GM18507 (cell line): ENCODE data around the gene NUDT3.
A peak's percentile ranks its signal among the peaks of the same experiment; 100 is the strongest.
"Not testable (repeated sequence)": the region's sequence is repeated elsewhere in the genome, so short reads cannot be mapped to it uniquely, and the experiment has no call there.

Experiments
- DNase-seq: peaks from one replicate; pipeline ENCODE4 v3.0.0; 2011; ENCODE audit warnings: low read depth; ENCODE audit not compliant: insufficient read length; ENCODE audit errors: extremely low spot score
- FAIRE-seq: peaks from 2 replicates; lab custom pipeline; 2011; peaks lifted over from hg19 to GRCh38; lab: Jason Lieb, UNC

The NUDT3 gene

GRCh38 chr6:34392497-34393190 lies at the start of gene NUDT3:
Gene NUDT3 (minus strand): TSS chr6:34392669. CDS start chr6:34392362, 307 bp downstream.
- DNase-seq (peak; percentile 86), FAIRE-seq (peak; percentile 95)

- DNase-seq (no peak), FAIRE-seq (no peak)
These were observed 49.1 kb upstream of the NUDT3 start for GRCh38 chr6:34441526-34441925.

- DNase-seq (no peak), FAIRE-seq (no peak)
These were observed 47.0 kb upstream of the NUDT3 start for GRCh38 chr6:34439442-34439841.

- FAIRE-seq, result no peak
These were observed 46.2 kb upstream of the NUDT3 start for GRCh38 chr6:34438705-34439104.

GRCh38 chr6:34437644-34437970 lies 45.1 kb upstream of the NUDT3 start:
- no peak for DNase-seq
- FAIRE-seq, result no peak

More at GRCh38 chr6:34438705-34439104, 46.2 kb upstream of the NUDT3 start:
- DNase-seq, result no peak

- FAIRE-seq, result no peak
- no peak for DNase-seq
These were observed 44.6 kb upstream of the NUDT3 start for GRCh38 chr6:34436803-34437643.

- no peak for FAIRE-seq
- DNase-seq, result no peak
These were observed 43.4 kb upstream of the NUDT3 start for GRCh38 chr6:34435916-34436315.

GRCh38 chr6:34425498-34426410 lies 33.3 kb upstream of the NUDT3 start, which contains the start of gene RPS10:
Gene RPS10 (minus strand): TSS chr6:34426069. CDS start chr6:34425221, 848 bp downstream.
- FAIRE-seq (peak; percentile 81), DNase-seq (peak; percentile 99)

GRCh38 chr6:34425132-34425497 lies 32.6 kb upstream of the NUDT3 start:
- no peak for DNase-seq
- FAIRE-seq, result no peak

GRCh38 chr6:34424200-34425131 lies 32.0 kb upstream of the NUDT3 start:
- no peak for FAIRE-seq

GRCh38 chr6:34423254-34423653 lies 30.8 kb upstream of the NUDT3 start:
- DNase-seq (no peak), FAIRE-seq (no peak)

More at GRCh38 chr6:34424200-34425131, 32.0 kb upstream of the NUDT3 start:
- DNase-seq, result no peak

GRCh38 chr6:34418367-34418766 lies 25.9 kb upstream of the NUDT3 start:
- DNase-seq (no peak), FAIRE-seq (no peak)

- FAIRE-seq (no peak), DNase-seq (no peak)
These were observed 24.5 kb upstream of the NUDT3 start for GRCh38 chr6:34416877-34417371.

GRCh38 chr6:34414999-34415858 lies 22.8 kb upstream of the NUDT3 start:
- no peak for FAIRE-seq

GRCh38 chr6:34412643-34413214 lies 20.3 kb upstream of the NUDT3 start:
- FAIRE-seq, result no peak
- DNase-seq, result no peak

More at GRCh38 chr6:34414999-34415858, 22.8 kb upstream of the NUDT3 start:
- DNase-seq, result no peak

GRCh38 chr6:34412016-34412415 lies 19.5 kb upstream of the NUDT3 start:
- FAIRE-seq (no peak), DNase-seq (no peak)

- DNase-seq, FAIRE-seq: not testable (repeated sequence)
These were observed 15.4 kb upstream of the NUDT3 start for GRCh38 chr6:34407915-34408314.
